ENCODE data around the gene CPN2.

DNA sequence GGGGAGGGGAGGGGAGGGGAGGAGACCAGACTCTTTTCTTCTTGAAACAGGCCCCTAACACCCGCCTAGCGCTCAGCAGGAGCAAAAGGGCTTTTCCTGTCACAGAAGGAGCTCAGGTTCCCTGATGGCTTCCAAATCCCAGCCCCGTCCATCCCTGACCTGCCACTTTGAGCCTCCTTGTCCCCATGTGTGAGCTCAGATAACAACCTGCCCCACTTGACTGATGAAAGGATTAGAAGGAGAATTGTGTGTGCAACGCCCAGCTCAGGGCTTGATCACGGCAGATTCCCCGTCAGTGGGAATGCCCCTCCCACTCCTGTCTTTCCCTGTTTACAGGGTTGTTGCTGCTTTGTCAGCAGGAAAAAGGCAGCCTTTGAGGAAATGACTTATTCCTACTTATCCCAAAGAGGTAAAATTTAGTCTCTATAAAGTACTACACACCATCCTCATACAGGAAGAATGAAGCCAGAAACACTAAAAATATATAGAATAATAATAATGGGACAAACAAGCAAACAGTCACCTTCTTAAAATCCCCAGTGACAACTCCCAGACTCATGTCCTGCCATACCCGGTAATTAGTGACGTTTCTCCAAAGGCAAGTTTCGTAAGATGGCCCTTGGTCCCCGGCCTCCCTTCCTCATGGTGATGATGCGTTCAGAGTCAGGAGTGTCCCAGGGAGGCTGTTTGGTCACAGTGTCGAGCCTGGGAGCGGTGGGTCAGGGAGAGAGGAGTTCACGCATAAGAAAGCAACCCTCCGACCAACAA lies 24.5 kb upstream of the CPN2 start:
- TF ChIP-seq POLR2A (IDR thresholded peaks at IDR 0.05; ENCODE audit: low read depth, low read length), result no peak
- TF ChIP-seq POU2F2 (IDR thresholded peaks at IDR 0.05; ENCODE audit: low read depth, low read length), result no peak
- TF ChIP-seq SPI1 (IDR thresholded peaks at IDR 0.05; ENCODE audit: low read depth, low read length), result no peak
- TF ChIP-seq POLR2AphosphoS5 (IDR thresholded peaks at IDR 0.05; ENCODE audit: low read depth, low read length), result no peak
